ENCODE data around the gene APOL1. TPM values are rescaled to one million over a fixed set of nuclear protein-coding genes. Genes with fewer than 3 reads are reported as not detected.

Gene APOL1
- total and polyA plus RNA-seq, 2 donors (not counting 1 experiment from before 2014, with no cell fraction given): 40.0 to 80.3 TPM

- Histone ChIP-seq H3K9ac (ENCODE audit: insufficient read depth, low read length) (no peak overlapping the region), H3K27ac (ENCODE audit: insufficient read depth, low read length) (no peak overlapping the region), H3K4me2 (ENCODE audit: extremely low read depth, insufficient read depth, low read length) (no peak overlapping the region), H3K4me1 (ENCODE audit: control insufficient read depth, extremely low read depth, insufficient read depth, low read length) (peaks cover 5% of the 10 kb centered on the region), H3K79me2 (ENCODE audit: control insufficient read depth, insufficient read depth, low read length) (peaks cover 8% of the 10 kb centered on the region), H4K20me1 (ENCODE audit: control insufficient read depth, extremely low read depth, insufficient read depth, low read length) (no peaks in the 10 kb centered on the region), H3K9me3 (ENCODE audit: control insufficient read depth, insufficient read depth, low read depth, low read length) (no peaks in the 10 kb centered on the region), H3K36me3 (ENCODE audit: control insufficient read depth, insufficient read depth, low read length) (peaks cover 69% of the 10 kb centered on the region), H3K4me3 (replicated peaks in 1 of 4; ENCODE audit: control extremely low read depth in 1 of 4, insufficient read depth in 1 of 4, low read depth in 3 of 4, low read length in 4 of 4) (no peak overlapping the region), H2AFZ (ENCODE audit: low read length) (no peak overlapping the region), H3K27me3 (ENCODE audit: control insufficient read depth, insufficient read depth, low read length) (no peaks in the 10 kb centered on the region)
- no peak for DNase-seq (ENCODE audit: low read depth in 2 of 2)
- no peak for TF ChIP-seq CTCF (conservative IDR thresholded peaks at IDR 0.05 in 1 of 2, IDR thresholded peaks at IDR 0.05 in 1 of 2; ENCODE audit: low read depth in 1 of 2, low read length in 2 of 2)
- TF ChIP-seq EZH2 (IDR thresholded peaks at IDR 0.05; ENCODE audit: low read length, missing control alignments): no peak
These were observed 31.2 kb downstream of the APOL1 start for GRCh38 chr22:36284171-36284571.

- TF ChIP-seq CTCF (conservative IDR thresholded peaks at IDR 0.05 in 1 of 2, IDR thresholded peaks at IDR 0.05 in 1 of 2; ENCODE audit: low read depth in 1 of 2, low read length in 2 of 2) (no peak), EZH2 (IDR thresholded peaks at IDR 0.05; ENCODE audit: low read length, missing control alignments) (no peak)
- peaks cover 5% of the 10 kb centered on the region for H3K4me1 ChIP-seq (ENCODE audit: control insufficient read depth, extremely low read depth, insufficient read depth, low read length)
- H3K4me2 ChIP-seq (ENCODE audit: extremely low read depth, insufficient read depth, low read length): no peak overlapping the region
- no peak overlapping the region for H3K4me3 ChIP-seq (replicated peaks in 1 of 4; ENCODE audit: control extremely low read depth in 1 of 4, insufficient read depth in 1 of 4, low read depth in 3 of 4, low read length in 4 of 4)
- no peaks in the 10 kb centered on the region for H3K9me3 ChIP-seq (ENCODE audit: control insufficient read depth, insufficient read depth, low read depth, low read length)
- no peak for DNase-seq (ENCODE audit: low read depth in 2 of 2)
- H3K36me3 ChIP-seq (ENCODE audit: control insufficient read depth, insufficient read depth, low read length): peaks cover 73% of the 10 kb centered on the region
- no peak overlapping the region for H3K27ac ChIP-seq (ENCODE audit: insufficient read depth, low read length)
- peaks cover 12% of the 10 kb centered on the region for H3K79me2 ChIP-seq (ENCODE audit: control insufficient read depth, insufficient read depth, low read length)
- H2AFZ ChIP-seq (ENCODE audit: low read length): no peak overlapping the region
- H4K20me1 ChIP-seq (ENCODE audit: control insufficient read depth, extremely low read depth, insufficient read depth, low read length): no peaks in the 10 kb centered on the region
- no peak overlapping the region for H3K9ac ChIP-seq (ENCODE audit: insufficient read depth, low read length)
- no peaks in the 10 kb centered on the region for H3K27me3 ChIP-seq (ENCODE audit: control insufficient read depth, insufficient read depth, low read length)
These were observed 32.1 kb downstream of the APOL1 start for GRCh38 chr22:36285017-36285416.

- TF ChIP-seq CTCF (conservative IDR thresholded peaks at IDR 0.05 in 1 of 2, IDR thresholded peaks at IDR 0.05 in 1 of 2; ENCODE audit: low read depth in 1 of 2, low read length in 2 of 2): no peak
- TF ChIP-seq EZH2 (IDR thresholded peaks at IDR 0.05; ENCODE audit: low read length, missing control alignments): no peak
- Histone ChIP-seq H2AFZ (ENCODE audit: low read length) (no peak overlapping the region), H3K79me2 (ENCODE audit: control insufficient read depth, insufficient read depth, low read length) (peaks cover 12% of the 10 kb centered on the region), H3K9ac (ENCODE audit: insufficient read depth, low read length) (no peak overlapping the region), H3K4me3 (replicated peaks in 1 of 4; ENCODE audit: control extremely low read depth in 1 of 4, insufficient read depth in 1 of 4, low read depth in 3 of 4, low read length in 4 of 4) (no peak overlapping the region), H3K4me2 (ENCODE audit: extremely low read depth, insufficient read depth, low read length) (no peak overlapping the region), H3K27ac (ENCODE audit: insufficient read depth, low read length) (no peak overlapping the region), H3K4me1 (ENCODE audit: control insufficient read depth, extremely low read depth, insufficient read depth, low read length) (peaks cover 5% of the 10 kb centered on the region), H3K27me3 (ENCODE audit: control insufficient read depth, insufficient read depth, low read length) (no peaks in the 10 kb centered on the region), H4K20me1 (ENCODE audit: control insufficient read depth, extremely low read depth, insufficient read depth, low read length) (no peaks in the 10 kb centered on the region), H3K9me3 (ENCODE audit: control insufficient read depth, insufficient read depth, low read depth, low read length) (no peaks in the 10 kb centered on the region), H3K36me3 (ENCODE audit: control insufficient read depth, insufficient read depth, low read length) (peaks cover 73% of the 10 kb centered on the region)
- no peak for DNase-seq (ENCODE audit: low read depth in 2 of 2)
These were observed 32.6 kb downstream of the APOL1 start for GRCh38 chr22:36285545-36285944.
